GM21381 (cell line): ENCODE data around the gene AKR1D1.
"Not testable (repeated sequence)": the region's sequence is repeated elsewhere in the genome, so short reads cannot be mapped to it uniquely, and the experiment has no call there.

Experiments used
- ATAC-seq: cut with Tn5 transposase; IDR thresholded peaks from one replicate; pipeline ENCODE4 v1.9.1; 2021; ENCODE audit warnings: mild to moderate bottlenecking, moderate library complexity; ENCODE audit not compliant: unreplicated experiment

Gene AKR1D1

GRCh38 chr7:138072726-138073125, 3.5 kb upstream of the AKR1D1 start:
- no peak for ATAC-seq

GRCh38 chr7:138074121-138074520, 2.1 kb upstream of the AKR1D1 start:
- no peak for ATAC-seq

GRCh38 chr7:138074540-138074939, 1.7 kb upstream of the AKR1D1 start:
- no peak for ATAC-seq

- ATAC-seq, result no peak
These were observed 909 bp upstream of the AKR1D1 start for GRCh38 chr7:138075350-138075749.

GRCh38 chr7:138075786-138076185, 473 bp upstream of the AKR1D1 start:
- ATAC-seq, result not testable (repeated sequence)

- ATAC-seq, result no peak
These were observed 1.6 kb downstream of the AKR1D1 start for GRCh38 chr7:138077809-138078208.

- no peak for ATAC-seq
These were observed 2.9 kb downstream of the AKR1D1 start for GRCh38 chr7:138079137-138079536.

GRCh38 chr7:138081868-138082267, 5.6 kb downstream of the AKR1D1 start:
- ATAC-seq, result no peak

- no peak for ATAC-seq
These were observed 7.6 kb downstream of the AKR1D1 start for GRCh38 chr7:138083859-138084258.

GRCh38 chr7:138086563-138087270, 10.5 kb downstream of the AKR1D1 start:
- no peak for ATAC-seq

- ATAC-seq, result no peak
These were observed 13.0 kb downstream of the AKR1D1 start for GRCh38 chr7:138089080-138089901.

- no peak for ATAC-seq
These were observed 14.8 kb downstream of the AKR1D1 start for GRCh38 chr7:138091032-138091431.

GRCh38 chr7:138091840-138092239, 15.6 kb downstream of the AKR1D1 start:
- ATAC-seq, result not testable (repeated sequence)

GRCh38 chr7:138092486-138093028, 16.3 kb downstream of the AKR1D1 start:
- no peak for ATAC-seq

GRCh38 chr7:138095972-138096935, 20.0 kb downstream of the AKR1D1 start:
- ATAC-seq, result no peak

GRCh38 chr7:138097064-138097741, 20.9 kb downstream of the AKR1D1 start:
- no peak for ATAC-seq

- no peak for ATAC-seq
These were observed 23.6 kb downstream of the AKR1D1 start for GRCh38 chr7:138099813-138100212.

GRCh38 chr7:138105221-138105620, 29.0 kb downstream of the AKR1D1 start:
- no peak for ATAC-seq

- no peak for ATAC-seq
These were observed 38.8 kb downstream of the AKR1D1 start for GRCh38 chr7:138115047-138115446.

- no peak for ATAC-seq
These were observed 39.9 kb downstream of the AKR1D1 start for GRCh38 chr7:138116141-138116540.
